ENCODE measurements around the gene NARF. TPM values are rescaled to one million over a fixed set of nuclear protein-coding genes. Genes with fewer than 3 reads are reported as not detected.

Gene NARF
- total RNA-seq, 1 donor: 80.5 TPM

DNA sequence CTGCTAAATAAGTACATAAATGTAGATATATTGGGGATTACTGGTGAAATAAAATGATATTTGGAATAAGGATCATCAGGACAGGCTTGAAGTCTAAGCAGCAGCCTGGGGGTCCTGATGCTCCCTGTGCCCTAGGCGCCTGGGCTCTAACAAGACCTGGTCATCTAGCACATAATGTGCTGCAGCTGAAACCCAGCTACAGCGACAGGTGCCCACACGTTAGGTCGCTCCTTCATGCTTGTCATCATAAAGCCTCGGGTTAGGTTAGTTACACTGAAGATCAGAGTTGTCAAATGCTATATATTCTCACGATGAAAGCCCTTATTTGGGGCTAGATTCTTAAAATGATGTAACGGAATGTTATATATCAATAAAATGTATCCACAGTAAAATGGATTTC lies 11.5 kb downstream of the NARF start:
- DNase-seq (ENCODE audit: low read depth in 2 of 3, low spot score in 2 of 3): no peak

GRCh38 chr17:82474223-82475010 lies 15.9 kb downstream of the NARF start:
- no peak for DNase-seq (ENCODE audit: low read depth in 2 of 3, low spot score in 2 of 3)

- no peak for DNase-seq (ENCODE audit: low read depth in 2 of 3, low spot score in 2 of 3)
Measured at GRCh38 chr17:82475458-82475857, 16.9 kb downstream of the NARF start.

- no peak for DNase-seq (ENCODE audit: low read depth in 2 of 3, low spot score in 2 of 3)
Measured at GRCh38 chr17:82477934-82478333, 19.4 kb downstream of the NARF start.

- no peak for DNase-seq (ENCODE audit: low read depth in 2 of 3, low spot score in 2 of 3)
Measured at GRCh38 chr17:82479602-82480001, 21.1 kb downstream of the NARF start.

GRCh38 chr17:82480318-82480717 lies 21.8 kb downstream of the NARF start:
- no peak for DNase-seq (ENCODE audit: low read depth in 2 of 3, low spot score in 2 of 3)

GRCh38 chr17:82483204-82483660 lies 24.7 kb downstream of the NARF start:
- DNase-seq (ENCODE audit: low read depth in 2 of 3, low spot score in 2 of 3): no peak

- no peak for DNase-seq (ENCODE audit: low read depth in 2 of 3, low spot score in 2 of 3)
Measured at GRCh38 chr17:82483836-82484235, 25.3 kb downstream of the NARF start.

GRCh38 chr17:82486231-82487094 lies 27.9 kb downstream of the NARF start:
- no peak for DNase-seq (ENCODE audit: low read depth in 2 of 3, low spot score in 2 of 3)

DNA sequence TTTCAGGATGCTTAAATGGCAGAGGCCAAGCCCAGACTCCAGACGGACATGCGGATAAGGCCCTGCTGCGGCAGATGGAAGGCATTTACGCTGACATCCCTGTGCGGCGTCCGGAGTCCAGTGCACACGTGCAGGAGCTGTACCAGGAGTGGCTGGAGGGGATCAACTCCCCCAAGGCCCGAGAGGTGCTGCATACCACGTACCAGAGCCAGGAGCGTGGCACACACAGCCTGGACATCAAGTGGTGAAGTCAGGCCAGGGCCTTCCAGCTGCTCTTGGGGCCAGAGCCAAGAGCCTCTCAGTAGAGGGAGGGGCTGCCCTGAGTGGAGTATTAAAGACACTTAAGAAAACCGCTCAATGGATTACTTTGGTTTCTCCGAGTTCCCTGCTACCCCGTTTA lies 29.4 kb downstream of the NARF start:
- DNase-seq (ENCODE audit: low read depth in 2 of 3, low spot score in 2 of 3): no peak

DNA sequence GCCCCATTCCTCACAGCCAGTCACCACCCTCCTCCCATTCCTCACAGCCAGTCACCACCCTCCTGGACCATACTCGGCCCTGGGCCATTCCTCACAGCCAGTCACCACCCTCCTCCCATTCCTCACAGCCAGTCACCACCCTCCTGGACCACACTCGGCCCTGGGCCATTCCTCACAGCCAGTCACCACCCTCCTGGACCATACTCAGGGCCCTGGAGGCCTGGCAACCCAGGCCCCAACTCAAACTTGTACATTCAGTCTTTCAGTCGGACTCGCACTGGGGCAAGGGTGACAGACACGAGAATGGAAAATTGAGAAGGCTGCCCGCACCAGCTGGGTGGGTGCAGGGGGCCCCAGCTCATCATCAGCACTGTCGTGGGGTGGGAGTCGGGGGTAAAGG lies 30.6 kb downstream of the NARF start:
- no peak for DNase-seq (ENCODE audit: low read depth in 2 of 3, low spot score in 2 of 3)

GRCh38 chr17:82489851-82490511 lies 31.4 kb downstream of the NARF start:
- no peak for DNase-seq (ENCODE audit: low read depth in 2 of 3, low spot score in 2 of 3)

GRCh38 chr17:82490512-82491195 lies 32.1 kb downstream of the NARF start:
- DNase-seq (ENCODE audit: low read depth in 2 of 3, low spot score in 2 of 3): no peak

DNA sequence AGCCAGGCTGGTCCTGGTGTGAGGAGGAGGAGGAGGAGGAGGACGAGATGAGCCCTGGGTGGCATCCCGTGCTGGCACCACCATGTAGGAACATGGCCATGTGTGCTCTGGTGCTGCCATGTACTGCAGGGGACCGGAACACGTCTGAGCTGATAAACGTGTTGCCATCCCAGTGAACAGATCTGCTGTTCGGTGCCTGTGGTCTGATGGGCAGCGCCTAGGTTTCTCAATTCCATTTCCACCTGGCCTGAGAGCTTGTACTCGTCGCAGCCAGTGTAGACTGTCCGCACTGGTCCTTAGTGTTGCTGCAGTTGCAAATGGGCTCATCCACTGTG lies 32.6 kb downstream of the NARF start:
- DNase-seq (ENCODE audit: low read depth in 2 of 3, low spot score in 2 of 3): no peak

GRCh38 chr17:82491533-82491932 lies 33.0 kb downstream of the NARF start:
- no peak for DNase-seq (ENCODE audit: low read depth in 2 of 3, low spot score in 2 of 3)

GRCh38 chr17:82492643-82493225 lies 34.2 kb downstream of the NARF start:
- DNase-seq (ENCODE audit: low read depth in 2 of 3, low spot score in 2 of 3): no peak

DNA sequence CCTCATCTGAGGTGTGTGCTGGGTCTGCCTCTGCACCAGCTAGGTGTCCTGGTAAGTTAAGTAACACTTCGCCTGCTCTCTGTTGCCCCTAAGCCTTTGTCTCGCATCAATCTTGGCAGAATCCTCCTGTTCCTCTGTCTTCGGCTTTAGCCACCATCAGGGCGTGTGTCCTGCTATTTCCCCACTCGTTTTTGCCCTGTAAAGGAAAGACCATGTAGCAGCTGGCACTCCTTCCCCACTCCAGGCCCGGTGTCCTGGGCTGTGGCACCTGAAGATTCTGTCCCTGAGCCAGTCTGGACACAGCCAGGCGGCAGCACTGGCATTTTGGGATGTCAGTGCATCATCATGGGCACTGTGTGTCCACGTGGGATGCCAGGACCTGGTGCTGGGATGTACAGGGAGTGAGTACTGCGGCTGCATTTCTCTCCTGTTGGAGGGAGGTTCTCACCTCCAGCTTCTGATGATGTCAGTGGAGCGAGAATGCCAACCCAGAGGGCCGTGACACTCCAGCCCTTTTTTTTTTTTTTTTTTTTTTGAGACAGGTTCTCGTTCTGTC lies 34.8 kb downstream of the NARF start:
- DNase-seq (ENCODE audit: low read depth in 2 of 3, low spot score in 2 of 3): no peak

DNA sequence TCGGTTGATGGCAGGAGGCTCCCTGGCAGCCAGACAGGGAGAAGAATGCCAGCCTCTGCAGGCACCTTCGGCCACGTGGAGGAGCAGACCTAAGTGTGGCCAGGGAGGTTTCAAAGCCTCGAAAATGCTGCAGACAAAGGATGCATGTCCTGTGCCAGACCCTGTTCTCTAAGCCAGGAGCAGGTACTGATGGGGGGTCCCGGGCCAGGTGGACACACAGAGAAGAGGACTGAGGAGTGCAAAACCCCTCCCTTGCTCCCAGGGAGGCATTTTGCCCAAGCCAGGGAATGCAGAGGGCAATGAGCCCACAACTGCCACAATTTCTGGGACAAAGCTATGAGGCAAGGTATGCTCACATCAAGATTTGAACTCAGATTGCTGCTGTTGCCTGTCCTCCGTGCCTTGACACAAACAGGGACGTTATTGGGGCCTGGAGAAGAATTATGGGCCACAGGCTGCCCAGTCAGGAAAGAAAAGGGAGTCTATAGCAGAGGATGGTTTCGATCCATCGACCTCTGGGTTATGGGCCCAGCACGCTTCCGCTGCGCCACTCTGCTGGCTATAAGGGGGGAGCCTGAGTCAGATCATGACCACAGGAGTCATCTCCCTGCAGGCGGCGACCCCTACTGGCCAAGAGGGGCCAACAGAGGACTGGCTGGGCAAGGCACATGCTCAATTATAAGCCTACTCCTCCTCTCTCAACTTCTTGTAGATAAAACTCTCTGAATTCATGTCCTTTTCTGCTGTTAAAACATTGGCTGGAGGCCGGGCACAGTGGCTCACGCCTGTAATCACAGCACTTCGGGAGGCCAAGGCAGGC lies 35.9 kb downstream of the NARF start:
- peak; percentile 69 to 92 (median 89) for DNase-seq (ENCODE audit: low read depth in 2 of 3, low spot score in 2 of 3)

DNA sequence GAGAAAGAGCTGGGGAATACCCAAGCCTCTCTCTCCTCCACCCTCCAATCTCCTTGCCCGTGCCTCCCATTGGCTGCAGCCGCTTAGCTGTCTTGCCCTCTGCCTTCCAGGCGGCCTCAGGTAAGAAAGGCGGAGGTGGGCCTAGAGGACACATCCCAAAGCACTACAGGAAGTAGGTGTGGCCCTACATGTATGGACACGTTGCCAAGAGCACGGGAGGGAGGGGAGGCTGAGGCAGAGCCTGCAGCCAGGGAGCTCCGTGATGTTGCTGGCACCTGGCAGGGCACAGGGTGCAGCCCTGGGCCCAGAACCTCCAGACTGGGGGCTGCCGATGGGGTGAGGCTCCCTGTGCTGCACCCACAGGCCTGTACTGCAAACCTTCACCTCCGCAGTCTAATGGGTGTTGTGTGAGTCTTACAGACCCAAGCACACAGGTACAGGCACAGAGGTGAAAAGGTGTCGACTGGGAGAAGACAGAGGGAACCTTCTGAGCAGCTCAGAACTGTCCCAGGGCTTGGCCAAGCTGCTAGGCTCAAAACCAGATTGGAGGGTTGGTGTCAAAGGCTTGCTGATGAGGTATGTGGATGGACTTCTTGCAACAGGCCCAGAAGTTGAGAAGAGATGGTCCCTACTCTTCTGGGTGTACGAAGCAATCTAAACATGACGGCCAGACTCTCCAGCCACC lies 37.4 kb downstream of the NARF start:
- no peak for DNase-seq (ENCODE audit: low read depth in 2 of 3, low spot score in 2 of 3)
